ENCODE data around the gene SPARCL1.
A peak's percentile ranks its signal among the peaks of the same experiment; 100 is the strongest.
"Not testable (repeated sequence)": the region's sequence is repeated elsewhere in the genome, so short reads cannot be mapped to it uniquely, and the experiment has no call there.

Gene SPARCL1

GRCh38 chr4:87430038-87430437 is 99.1 kb downstream of the SPARCL1 start:
- Histone ChIP-seq H3K36me3 (peaks cover 2% of the 10 kb centered on the region), H3K9me3 (no peaks in the 10 kb centered on the region; the same call in 1 of the 2 replicates), H3K4me3 (ENCODE audit: low read depth, low read length) (no peak overlapping the region), H3K4me1 (no peaks in the 10 kb centered on the region), H3K27me3 (no peaks in the 10 kb centered on the region)
- no peak for DNase-seq
- TF ChIP-seq, protein P1, sequence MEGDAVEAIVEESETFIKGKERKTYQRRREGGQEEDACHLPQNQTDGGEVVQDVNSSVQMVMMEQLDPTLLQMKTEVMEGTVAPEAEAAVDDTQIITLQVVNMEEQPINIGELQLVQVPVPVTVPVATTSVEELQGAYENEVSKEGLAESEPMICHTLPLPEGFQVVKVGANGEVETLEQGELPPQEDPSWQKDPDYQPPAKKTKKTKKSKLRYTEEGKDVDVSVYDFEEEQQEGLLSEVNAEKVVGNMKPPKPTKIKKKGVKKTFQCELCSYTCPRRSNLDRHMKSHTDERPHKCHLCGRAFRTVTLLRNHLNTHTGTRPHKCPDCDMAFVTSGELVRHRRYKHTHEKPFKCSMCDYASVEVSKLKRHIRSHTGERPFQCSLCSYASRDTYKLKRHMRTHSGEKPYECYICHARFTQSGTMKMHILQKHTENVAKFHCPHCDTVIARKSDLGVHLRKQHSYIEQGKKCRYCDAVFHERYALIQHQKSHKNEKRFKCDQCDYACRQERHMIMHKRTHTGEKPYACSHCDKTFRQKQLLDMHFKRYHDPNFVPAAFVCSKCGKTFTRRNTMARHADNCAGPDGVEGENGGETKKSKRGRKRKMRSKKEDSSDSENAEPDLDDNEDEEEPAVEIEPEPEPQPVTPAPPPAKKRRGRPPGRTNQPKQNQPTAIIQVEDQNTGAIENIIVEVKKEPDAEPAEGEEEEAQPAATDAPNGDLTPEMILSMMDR (IDR thresholded peaks at IDR 0.05; ENCODE audit: low read depth, low read length) = no peak

- Histone ChIP-seq H3K4me3 (ENCODE audit: low read depth, low read length) (no peak overlapping the region), H3K4me1 (peaks cover 2% of the 10 kb centered on the region; the same call in 1 of the 2 replicates), H3K36me3 (no peaks in the 10 kb centered on the region), H3K9me3 (no peaks in the 10 kb centered on the region; the same call in 1 of the 2 replicates), H3K27me3 (no peaks in the 10 kb centered on the region)
- TF ChIP-seq, protein P1 (IDR thresholded peaks at IDR 0.05; ENCODE audit: low read depth, low read length) = no peak
- DNase-seq = no peak
Observed at GRCh38 chr4:87428979-87429378, 100.2 kb downstream of the SPARCL1 start.

DNA sequence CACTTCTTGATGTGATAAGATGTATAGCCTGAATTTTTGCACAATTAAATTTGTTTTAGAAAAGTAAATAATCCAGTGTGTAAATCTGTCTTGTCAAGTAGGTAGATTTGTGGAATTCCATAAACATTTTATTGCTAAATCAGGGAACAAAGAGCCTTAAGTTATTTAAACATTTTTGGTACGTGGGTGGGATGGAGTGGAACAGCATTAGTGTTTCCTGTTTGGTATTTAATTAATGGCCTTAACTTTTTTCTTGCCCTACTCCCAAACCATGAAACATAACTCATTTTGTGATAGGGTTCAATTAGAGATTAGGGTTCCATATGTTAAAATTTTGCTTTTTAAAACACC is 101.7 kb downstream of the SPARCL1 start:
- no peak for DNase-seq
- H3K4me3 ChIP-seq (ENCODE audit: low read depth, low read length) = no peak overlapping the region
- H3K4me1 ChIP-seq = peaks cover 2% of the 10 kb centered on the region; the same call in 1 of the 2 replicates
- no peaks in the 10 kb centered on the region for H3K27me3 ChIP-seq
- TF ChIP-seq, protein P1 (IDR thresholded peaks at IDR 0.05; ENCODE audit: low read depth, low read length) = no peak
- H3K36me3 ChIP-seq = no peaks in the 10 kb centered on the region
- no peaks in the 10 kb centered on the region; the same call in 1 of the 2 replicates for H3K9me3 ChIP-seq

GRCh38 chr4:87426865-87427517 is 102.2 kb downstream of the SPARCL1 start:
- H3K36me3 ChIP-seq = no peaks in the 10 kb centered on the region

DNA sequence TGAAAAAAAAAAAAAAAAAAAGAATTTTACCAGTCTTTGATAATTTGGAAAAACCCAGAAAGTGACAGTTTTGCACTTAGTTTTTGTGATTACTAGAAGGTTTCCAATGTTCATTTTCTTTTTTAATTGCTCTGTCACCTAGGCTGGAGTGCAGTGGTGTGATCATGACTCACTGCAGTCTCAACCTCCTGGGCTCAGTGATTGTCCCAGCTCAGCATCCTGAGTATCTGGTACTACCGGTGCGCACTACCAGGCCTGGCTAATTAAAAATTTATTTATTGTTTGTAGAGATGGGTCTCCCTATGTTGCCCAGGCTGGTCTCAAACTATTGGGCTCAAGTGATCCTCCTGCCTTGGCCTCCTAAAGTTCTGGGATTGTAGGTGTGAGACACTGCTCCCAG is 103.5 kb downstream of the SPARCL1 start:
- TF ChIP-seq, protein P1 (IDR thresholded peaks at IDR 0.05; ENCODE audit: low read depth, low read length) = no peak
- Histone ChIP-seq H3K4me3 (ENCODE audit: low read depth, low read length) (no peak overlapping the region), H3K36me3 (no peaks in the 10 kb centered on the region), H3K9me3 (no peaks in the 10 kb centered on the region), H3K27me3 (no peaks in the 10 kb centered on the region), H3K4me1 (peaks cover 2% of the 10 kb centered on the region; the same call in 1 of the 2 replicates)
- DNase-seq = no peak

More at GRCh38 chr4:87426865-87427517, 102.2 kb downstream of the SPARCL1 start:
- TF ChIP-seq, protein P1 (IDR thresholded peaks at IDR 0.05; ENCODE audit: low read depth, low read length) = no peak
- DNase-seq = no peak
- H3K4me3 ChIP-seq (ENCODE audit: low read depth, low read length) = no peak overlapping the region
- H3K9me3 ChIP-seq = no peaks in the 10 kb centered on the region; the same call in 1 of the 2 replicates
- H3K27me3 ChIP-seq = no peaks in the 10 kb centered on the region
- H3K4me1 ChIP-seq = peaks cover 2% of the 10 kb centered on the region; the same call in 1 of the 2 replicates

DNA sequence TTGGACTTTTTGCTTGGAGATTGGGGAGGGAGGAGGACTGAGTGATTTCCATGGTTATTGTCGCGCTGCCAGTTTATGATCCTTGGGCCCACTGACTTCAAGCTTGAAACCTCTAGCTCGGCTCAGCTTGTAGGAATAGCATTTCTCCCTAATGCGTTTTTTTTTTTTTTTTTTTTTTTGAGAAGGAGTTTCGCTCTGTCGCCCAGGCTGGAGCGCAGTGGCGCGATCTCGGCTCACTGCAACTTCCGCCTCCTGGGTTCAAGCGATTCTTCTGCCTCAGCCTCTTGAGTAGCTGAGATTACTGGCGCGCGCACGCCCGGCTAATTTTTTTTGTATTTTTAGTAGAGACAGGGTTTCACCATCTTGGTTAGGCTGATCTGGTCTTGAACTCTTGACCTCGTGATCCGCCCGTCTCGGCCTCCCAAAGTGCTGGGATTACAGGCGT is 105.1 kb downstream of the SPARCL1 start:
- not testable (repeated sequence) for H3K27me3 ChIP-seq, H3K36me3 ChIP-seq, DNase-seq, H3K9me3 ChIP-seq, H3K4me1 ChIP-seq
- H3K4me3 ChIP-seq (ENCODE audit: low read depth, low read length) = peak overlapping the region; percentile 86
